Gastrocnemius medialis (tissue), 4 donors: ENCODE results near the gene CBX8.

Experiments used
- POLR2A ChIP-seq, 2 donors: fragments of 450-650 bp; IDR thresholded peaks; one replicate each; pipeline ENCODE4 v1.6.1; 2017; ENCODE audit warnings: antibody characterized with exemption in 2 of 2, mild to moderate bottlenecking in 2 of 2, moderate library complexity in 2 of 2
- TF ChIP-seq, protein P1 (sequence below), 5 experiments: fragments of 450-650 bp in 3 of 5; fragments of 200-600 bp in 2 of 5; sonication (generic) in 2 of 5; IDR thresholded peaks in 4 of 5; conservative IDR thresholded peaks in 1 of 5; 1 replicate in 4 of 5; 2 replicates in 1 of 5; pipeline ENCODE4 v1.5.1; 2016 to 2019; ENCODE audit warnings: antibody characterized with exemption in 5 of 5, mild to moderate bottlenecking in 3 of 5, moderate library complexity in 3 of 5

DNA sequence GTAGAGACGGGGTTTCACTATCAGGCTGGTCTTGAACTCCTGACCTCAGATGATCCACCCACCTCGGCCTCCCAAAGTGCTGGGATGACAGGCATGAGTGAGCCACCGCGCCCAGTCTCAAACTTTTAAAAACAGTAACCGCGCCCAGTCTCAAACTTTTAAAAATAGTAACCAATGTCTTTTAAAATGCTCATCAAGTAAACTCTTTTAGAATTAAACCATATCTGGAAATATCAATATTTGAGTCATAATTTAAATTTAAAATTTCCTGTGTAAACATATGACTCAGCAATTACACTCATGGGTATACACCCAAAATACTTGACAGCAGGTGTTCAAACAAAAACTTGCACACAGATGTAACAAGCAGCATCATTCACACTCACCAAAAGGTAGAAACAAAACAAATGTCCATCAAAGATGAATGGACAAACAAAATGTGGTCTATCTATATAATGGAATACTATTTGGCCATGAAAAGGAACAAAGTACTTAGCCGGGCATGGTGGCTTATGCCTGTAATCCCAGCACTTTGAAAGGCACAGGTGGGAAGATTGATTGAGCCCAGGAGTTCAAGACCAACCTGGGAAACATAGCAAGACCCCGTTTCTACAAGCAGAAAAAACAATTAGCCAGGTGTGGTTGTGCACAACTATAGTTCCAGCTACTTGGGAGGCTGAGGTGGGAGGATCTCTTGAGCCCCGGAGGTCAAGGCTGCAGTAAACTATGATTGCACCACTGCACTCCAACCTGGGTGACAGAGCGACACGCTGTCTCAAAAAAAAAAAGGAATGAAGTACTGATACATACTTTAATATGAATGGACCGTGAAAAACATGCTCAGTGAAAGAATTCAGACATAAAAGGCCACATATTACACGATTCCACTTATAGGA, 46.0 kb downstream of the CBX8 start:
- TF ChIP-seq, protein P1, sequence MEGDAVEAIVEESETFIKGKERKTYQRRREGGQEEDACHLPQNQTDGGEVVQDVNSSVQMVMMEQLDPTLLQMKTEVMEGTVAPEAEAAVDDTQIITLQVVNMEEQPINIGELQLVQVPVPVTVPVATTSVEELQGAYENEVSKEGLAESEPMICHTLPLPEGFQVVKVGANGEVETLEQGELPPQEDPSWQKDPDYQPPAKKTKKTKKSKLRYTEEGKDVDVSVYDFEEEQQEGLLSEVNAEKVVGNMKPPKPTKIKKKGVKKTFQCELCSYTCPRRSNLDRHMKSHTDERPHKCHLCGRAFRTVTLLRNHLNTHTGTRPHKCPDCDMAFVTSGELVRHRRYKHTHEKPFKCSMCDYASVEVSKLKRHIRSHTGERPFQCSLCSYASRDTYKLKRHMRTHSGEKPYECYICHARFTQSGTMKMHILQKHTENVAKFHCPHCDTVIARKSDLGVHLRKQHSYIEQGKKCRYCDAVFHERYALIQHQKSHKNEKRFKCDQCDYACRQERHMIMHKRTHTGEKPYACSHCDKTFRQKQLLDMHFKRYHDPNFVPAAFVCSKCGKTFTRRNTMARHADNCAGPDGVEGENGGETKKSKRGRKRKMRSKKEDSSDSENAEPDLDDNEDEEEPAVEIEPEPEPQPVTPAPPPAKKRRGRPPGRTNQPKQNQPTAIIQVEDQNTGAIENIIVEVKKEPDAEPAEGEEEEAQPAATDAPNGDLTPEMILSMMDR (IDR thresholded peaks at IDR 0.05 in 4 of 5, conservative IDR thresholded peaks at IDR 0.05 in 1 of 5), result no peak
- TF ChIP-seq POLR2A (IDR thresholded peaks at IDR 0.05), result no peak
